ENCODE measurements around the gene TBCCD1.
A peak's percentile ranks its signal among the peaks of the same experiment; 100 is the strongest.

Gene TBCCD1

DNA sequence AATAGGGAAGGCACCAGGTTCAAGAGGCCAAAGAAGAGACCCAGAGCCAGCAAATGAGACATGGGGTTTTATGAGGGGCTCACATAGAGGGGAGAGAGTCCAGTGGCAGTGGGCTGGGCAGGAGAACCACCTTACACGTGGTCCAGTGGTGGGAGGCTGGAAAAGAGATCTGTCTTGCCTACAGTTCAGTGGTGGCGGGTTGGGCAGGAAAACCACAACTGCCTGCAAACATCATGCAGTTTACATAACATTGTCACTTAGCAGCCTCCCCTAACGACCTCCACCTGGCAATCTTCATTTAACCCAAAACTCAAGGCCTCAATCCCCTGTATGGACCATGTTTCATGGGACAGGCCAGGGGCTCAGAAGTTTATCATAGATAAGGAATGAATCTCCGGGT lies 52.0 kb downstream of the TBCCD1 start:
- no peak overlapping the region for H3K27ac ChIP-seq
- intact Hi-C loops (cut with DNase I; ENCODE audit: low total_unique reads), result no loop called here
- no peaks in the 10 kb centered on the region for H3K4me1 ChIP-seq
- no peak for DNase-seq
- H3K36me3 ChIP-seq, result no peaks in the 10 kb centered on the region
- no peaks in the 10 kb centered on the region for H3K27me3 ChIP-seq
- H3K9me3 ChIP-seq, result peaks cover 0 to 6% (median 4%) of the 10 kb centered on the region in 3 donors
- no peak for TF ChIP-seq CTCF (IDR thresholded peaks at IDR 0.05)
- no peak overlapping the region for H3K4me3 ChIP-seq

GRCh38 chr3:186514296-186515002 lies 52.7 kb downstream of the TBCCD1 start:
- no peaks in the 10 kb centered on the region for H3K27me3 ChIP-seq
- no peak overlapping the region for H3K4me3 ChIP-seq

GRCh38 chr3:186513386-186513785 lies 53.8 kb downstream of the TBCCD1 start:
- no peak overlapping the region for H3K4me3 ChIP-seq
- intact Hi-C loops (cut with DNase I; ENCODE audit: low total_unique reads), result no loop called here

More at GRCh38 chr3:186514296-186515002, 52.7 kb downstream of the TBCCD1 start:
- peak in 1 of 2 experiments; percentile 21 for TF ChIP-seq CTCF (IDR thresholded peaks at IDR 0.05)
- Histone ChIP-seq H3K9me3 (peaks cover 0 to 6% (median 4%) of the 10 kb centered on the region in 3 donors), H3K4me1 (no peaks in the 10 kb centered on the region), H3K36me3 (no peaks in the 10 kb centered on the region), H3K27ac (no peak overlapping the region)
- intact Hi-C loops (cut with DNase I; ENCODE audit: low total_unique reads), result no loop called here
- no peak for DNase-seq

GRCh38 chr3:186512570-186513302 lies 54.4 kb downstream of the TBCCD1 start:
- no peak for TF ChIP-seq CTCF (IDR thresholded peaks at IDR 0.05)
- Histone ChIP-seq H3K9me3 (peaks cover 0 to 6% (median 4%) of the 10 kb centered on the region in 3 donors), H3K27me3 (no peaks in the 10 kb centered on the region), H3K4me3 (no peak overlapping the region), H3K27ac (no peak overlapping the region), H3K36me3 (no peaks in the 10 kb centered on the region), H3K4me1 (no peaks in the 10 kb centered on the region)
- intact Hi-C loops (cut with DNase I; ENCODE audit: low total_unique reads), result no loop called here
- no peak for DNase-seq

More at GRCh38 chr3:186513386-186513785, 53.8 kb downstream of the TBCCD1 start:
- Histone ChIP-seq H3K9me3 (peaks cover 0 to 6% (median 4%) of the 10 kb centered on the region in 3 donors), H3K4me1 (no peaks in the 10 kb centered on the region), H3K27me3 (no peaks in the 10 kb centered on the region), H3K36me3 (no peaks in the 10 kb centered on the region), H3K27ac (no peak overlapping the region)
- TF ChIP-seq CTCF (IDR thresholded peaks at IDR 0.05), result no peak
- no peak for DNase-seq

DNA sequence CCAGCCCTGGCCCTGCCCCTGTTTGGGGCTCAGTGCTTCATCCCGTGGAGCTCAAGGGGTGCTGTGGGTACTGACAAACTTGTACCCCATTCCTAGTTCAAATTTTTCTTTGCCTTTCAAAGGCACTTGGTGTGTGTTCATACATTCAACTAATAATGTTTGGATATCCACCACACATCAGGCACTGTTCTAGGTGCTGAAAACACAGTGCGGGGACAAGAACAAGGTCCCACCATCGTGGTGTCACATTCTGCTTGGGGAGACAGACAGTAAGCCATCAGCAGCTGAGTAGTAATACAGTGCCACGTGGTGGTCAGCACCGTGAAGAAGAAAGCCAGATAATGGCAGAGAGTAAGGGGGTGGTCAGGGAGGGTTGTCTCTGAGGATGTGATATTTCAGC lies 55.4 kb downstream of the TBCCD1 start:
- H3K4me3 ChIP-seq, result no peak overlapping the region
- intact Hi-C loops (cut with DNase I; ENCODE audit: low total_unique reads), result no loop called here
- TF ChIP-seq CTCF (IDR thresholded peaks at IDR 0.05), result no peak
- H3K9me3 ChIP-seq, result peaks cover 0 to 2% (median 2%) of the 10 kb centered on the region in 3 donors
- no peaks in the 10 kb centered on the region for H3K36me3 ChIP-seq
- H3K4me1 ChIP-seq, result no peaks in the 10 kb centered on the region
- H3K27me3 ChIP-seq, result no peaks in the 10 kb centered on the region
- DNase-seq, result no peak
- no peak overlapping the region for H3K27ac ChIP-seq
